Lung (tissue), 12 donors: ENCODE results near the gene GLCE. TPM values are rescaled to one million over a fixed set of nuclear protein-coding genes. Genes with fewer than 3 reads are reported as not detected.

Experiments
- ATAC-seq: fragments of 200-7000 bp; cut with Tn5 transposase; one replicate; pipeline ENCODE4 v1.9.1; 2020; ENCODE audit warnings: moderate number of reproducible peaks; ENCODE audit not compliant: insufficient read depth, low FRiP score
- DNase-seq, 3 donors: peaks; one replicate each; pipeline ENCODE4 v3.0.0-alpha.2; 2013 to 2017
- H3K27ac ChIP-seq, 2 donors: one replicate each; pipeline ENCODE4 v1.5.1; 2013; ENCODE audit warnings: mild to moderate bottlenecking in 2 of 2, moderate library complexity in 2 of 2, control low read depth in 1 of 2, inconsistent platforms in 1 of 2, low read depth in 1 of 2, low read length in 1 of 2
- H3K27me3 ChIP-seq, 3 donors: one replicate each; pipeline ENCODE4 v1.5.1; 2013; ENCODE audit warnings: low read length in 2 of 3; ENCODE audit not compliant: control insufficient read depth in 3 of 3, insufficient read depth in 3 of 3
- H3K36me3 ChIP-seq, 4 donors: one replicate each; pipeline ENCODE4 v1.5.1; 2013; ENCODE audit warnings: low read length in 4 of 4, mild to moderate bottlenecking in 1 of 4, moderate library complexity in 1 of 4; ENCODE audit not compliant: control insufficient read depth in 4 of 4, insufficient read depth in 4 of 4
- H3K4me1 ChIP-seq, 5 donors: one replicate each; pipeline ENCODE4 v1.5.1; 2013; ENCODE audit warnings: low read length in 5 of 5, mild to moderate bottlenecking in 2 of 5, moderate library complexity in 1 of 5; ENCODE audit not compliant: control insufficient read depth in 5 of 5, insufficient read depth in 5 of 5
- H3K4me3 ChIP-seq: one replicate; pipeline ENCODE4 v1.5.1; 2013; ENCODE audit warnings: mild to moderate bottlenecking, control low read depth, moderate library complexity
- H3K9ac ChIP-seq, 2 donors: one replicate each; pipeline ENCODE4 v1.5.1; 2013; ENCODE audit warnings: low read length in 2 of 2, control low read depth in 1 of 2; ENCODE audit not compliant: insufficient read depth in 1 of 2
- H3K9me3 ChIP-seq, 4 donors: one replicate each; pipeline ENCODE4 v1.5.1; 2013; ENCODE audit warnings: low read length in 3 of 4, mild to moderate bottlenecking in 1 of 4, moderate library complexity in 1 of 4; ENCODE audit not compliant: control insufficient read depth in 4 of 4, insufficient read depth in 3 of 4
- CTCF ChIP-seq: IDR thresholded peaks from 2 replicates; pipeline ENCODE4 v1.5.1; 2012; ENCODE audit warnings: mild to moderate bottlenecking; ENCODE audit errors: control extremely low read depth, extremely low read depth
- whole genome bisulfite sequencing, 2 donors: extraction: QIAGEN DNeasy Blood & Tissue Kit; methylation state at CpG; one replicate each; pipeline ENCODE4 v1.1.7; 2013; 5-methylcytosine and 5-hydroxymethylcytosine counted together
- polyA plus RNA-seq, 2 donors: library from polyadenylated mRNA; stranded (reverse); fragments of 200-250 nt; gene quantifications; one replicate each; pipeline ENCODE4 v1.2.1, GENCODE V29; 2013
- total RNA-seq, 2 donors: library from RNA; depleted of rRNA in 1 of 2; stranded (reverse); fragments of >200 nt in 1 of 2; gene quantifications; one replicate each; pipeline ENCODE4 v1.2.1, GENCODE V29; 2014 to 2021
- donor health status: control.
- donor health status: control.
- donor health status: Bipolar disorder and iron deficiency.
- donor health status: healthy.
- donor health status: DM: yes; HTN: yes; CAD: no.

The GLCE gene
- total and polyA plus RNA-seq, 4 donors: 13.5 to 76.7 (median 17.9) TPM

- WGBS, 2 donors: 72 to 74% methylated on average over 8 of the region's 8 CpGs
- H3K4me1 ChIP-seq: peaks cover 0 to 29% (median 13%) of the 10 kb centered on the region in 5 donors
- peak overlapping the region in 1 of 2 donors; percentile 78 for H3K27ac ChIP-seq
- no peaks in the 10 kb centered on the region for H3K27me3 ChIP-seq
- DNase-seq (peak in 2 of 3 donors; percentile 10 to 23), ATAC-seq (no peak)
- H3K36me3 ChIP-seq: no peaks in the 10 kb centered on the region
- no peaks in the 10 kb centered on the region for H3K9me3 ChIP-seq
- no peak overlapping the region for H3K4me3 ChIP-seq
- TF ChIP-seq CTCF: no peak
- no peak overlapping the region for H3K9ac ChIP-seq
Observed at GRCh38 chr15:69125236-69125635, 35.2 kb upstream of the GLCE start.

GRCh38 chr15:69126054-69126469 is 34.4 kb upstream of the GLCE start:
- Histone ChIP-seq H3K27me3 (no peaks in the 10 kb centered on the region), H3K4me1 (peaks cover 0 to 29% (median 13%) of the 10 kb centered on the region in 5 donors)

DNA sequence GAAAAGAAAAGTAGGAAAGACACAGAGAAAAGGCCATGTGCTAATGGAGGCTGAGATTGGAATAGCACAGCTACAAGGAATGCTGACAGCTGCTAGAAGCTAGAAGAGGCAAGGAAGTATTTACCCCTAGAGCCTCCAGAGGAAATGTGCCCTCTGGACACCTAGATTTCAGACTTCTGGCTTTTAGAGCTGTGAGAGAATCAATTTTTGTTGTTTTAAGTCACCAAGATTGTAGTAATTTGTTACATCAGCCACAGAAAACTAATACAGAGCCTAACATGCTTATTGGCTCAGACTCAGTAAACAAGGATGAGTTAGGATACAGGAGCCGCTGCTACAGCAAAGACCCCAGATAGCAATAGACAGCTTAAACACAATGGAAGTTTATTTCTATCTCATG is 33.1 kb upstream of the GLCE start:
- Histone ChIP-seq H3K9ac (no peak overlapping the region), H3K4me3 (no peak overlapping the region), H3K9me3 (no peaks in the 10 kb centered on the region), H3K27ac (no peak overlapping the region), H3K36me3 (no peaks in the 10 kb centered on the region), H3K4me1 (peaks cover 0 to 29% (median 13%) of the 10 kb centered on the region in 5 donors), H3K27me3 (no peaks in the 10 kb centered on the region)
- WGBS, 2 donors: 94 to 96% methylated on average over 1 of the region's 1 CpG
- TF ChIP-seq CTCF: no peak
- DNase-seq (peak in 2 of 3 donors; percentile 49 to 50), ATAC-seq (no peak)

More at GRCh38 chr15:69126054-69126469, 34.4 kb upstream of the GLCE start:
- Histone ChIP-seq H3K9me3 (no peaks in the 10 kb centered on the region), H3K27ac (peak overlapping the region in 1 of 2 donors; percentile 78), H3K9ac (no peak overlapping the region), H3K4me3 (no peak overlapping the region), H3K36me3 (no peaks in the 10 kb centered on the region)
- DNase-seq (peak; percentile 66 to 94 (median 92)), ATAC-seq (peak; percentile 43)
- no peak for TF ChIP-seq CTCF
- WGBS, 2 donors: 30 to 46% methylated on average over 3 of the region's 3 CpGs
